K562 (cell line): ENCODE results near the gene FGF12. TPM values are rescaled to one million over a fixed set of nuclear protein-coding genes. Genes with fewer than 3 reads are reported as not detected.
"Not testable (repeated sequence)": the region's sequence is repeated elsewhere in the genome, so short reads cannot be mapped to it uniquely, and the experiment has no call there.

ENCODE experiments used
- ATAC-seq: fragments of 200-7000 bp; cut with Tn5 transposase; 3 replicates; pipeline ENCODE4 v1.9.1; 2020; ENCODE audit warnings: moderate library complexity
- BruUV-seq: library from RNA; stranded (reverse); fragments of 400-500 nt; replicated peaks from 2 replicates; lab custom pipeline; 2021; lab: Mats Ljungman, UMichigan
- CTCF ChIA-PET: fragments of 300-600 bp; formaldehyde crosslinking; extraction: SDS; loops from one replicate; lab custom pipeline; 2021; ENCODE audit warnings: low intra/inter-chr PET ratio; lab: Yijun Ruan, JAX
- POLR2A ChIA-PET: fragments of 300-600, 350-650 bp; sonication (Branson Sonifier 250); formaldehyde crosslinking; extraction: SDS; loops from one replicate; lab custom pipeline; 2021; ENCODE audit warnings: antibody characterized with exemption, inconsistent platforms; lab: Yijun Ruan, JAX
- DNase-seq, 4 experiments: peaks; one replicate each; pipeline versions ENCODE4 v3.0.0 to v3.0.0-alpha.2; 2011 to 2018; ENCODE audit warnings: low spot score in 3 of 4, mixed read lengths in 3 of 4; ENCODE audit errors: extremely low read depth in 1 of 4
- FAIRE-seq: peaks from 2 replicates; lab custom pipeline; 2011; peaks lifted over from hg19 to GRCh38; lab: Jason Lieb, UNC
- H2AFZ ChIP-seq: 2 replicates; pipeline ENCODE4 v1.6.0; 2011; ENCODE audit warnings: low read depth, low read length, control low read depth, inconsistent platforms
- H3K27ac ChIP-seq: fragments of 200-600 bp; 3 replicates; pipeline ENCODE4 v1.8.0; 2011; ENCODE audit warnings: low read depth, mild to moderate bottlenecking, control low read depth, inconsistent platforms, low read length, moderate library complexity, mixed read lengths; ENCODE audit errors: extremely low read depth
- H3K27me3 ChIP-seq, 2 experiments: fragments of 300-600 bp in 1 of 2; 2 replicates in 1 of 2; 3 replicates in 1 of 2; pipeline versions ENCODE4 v1.6.0 to v1.8.0; 2011; ENCODE audit warnings: inconsistent platforms in 2 of 2, low read length in 2 of 2, mild to moderate bottlenecking in 1 of 2, mixed read lengths in 1 of 2, moderate library complexity in 1 of 2; ENCODE audit not compliant: control insufficient read depth in 2 of 2, insufficient read depth in 2 of 2
- H3K36me3 ChIP-seq: fragments of 300-600 bp; 3 replicates; pipeline ENCODE4 v1.8.0; 2011; ENCODE audit warnings: mild to moderate bottlenecking, low read length, inconsistent platforms; ENCODE audit not compliant: control insufficient read depth, insufficient read depth
- H3K4me1 ChIP-seq, 2 experiments: fragments of 200-600 bp in 1 of 2; replicated peaks in 1 of 2; 2 replicates in 1 of 2; 3 replicates in 1 of 2; pipeline versions ENCODE4 v1.5.1 to v1.8.0; 2011; ENCODE audit warnings: inconsistent platforms in 2 of 2, low read length in 2 of 2, mild to moderate bottlenecking in 1 of 2, mixed read lengths in 1 of 2, moderate library complexity in 1 of 2; ENCODE audit not compliant: control insufficient read depth in 2 of 2, insufficient read depth in 2 of 2
- H3K4me2 ChIP-seq: 2 replicates; pipeline ENCODE4 v1.6.1; 2011; ENCODE audit warnings: low read length, control low read depth, inconsistent platforms, mixed read lengths; ENCODE audit not compliant: insufficient read depth
- H3K4me3 ChIP-seq: fragments of 200-600 bp; sonication (generic), shearing (Covaris generic); 2 replicates; pipeline ENCODE4 v1.5.1; 2016; ENCODE audit warnings: control low read depth, inconsistent platforms
- H3K79me2 ChIP-seq: fragments of 200-600 bp; 3 replicates; pipeline ENCODE4 v1.8.0; 2011; ENCODE audit warnings: low read length, inconsistent platforms; ENCODE audit not compliant: control insufficient read depth, insufficient read depth
- H3K9ac ChIP-seq, 2 experiments: 2 replicates each; pipeline versions ENCODE4 v1.6.0 to v1.6.1; 2011; ENCODE audit warnings: low read depth in 2 of 2, low read length in 2 of 2, control low read depth in 1 of 2, inconsistent platforms in 1 of 2, mild to moderate bottlenecking in 1 of 2, mixed read lengths in 1 of 2; ENCODE audit not compliant: insufficient read depth in 1 of 2
- H3K9me1 ChIP-seq: one replicate; pipeline ENCODE4 v1.6.0; 2011; ENCODE audit warnings: inconsistent platforms, mild to moderate bottlenecking, low read length, moderate library complexity; ENCODE audit not compliant: control insufficient read depth, insufficient read depth
- H3K9me3 ChIP-seq: replicated peaks from 2 replicates; pipeline ENCODE4 v1.5.1; 2011; ENCODE audit warnings: low read depth, low read length, inconsistent platforms; ENCODE audit not compliant: control insufficient read depth, insufficient read depth
- H4K20me1 ChIP-seq: replicated peaks from 2 replicates; pipeline ENCODE4 v1.6.1; 2011; ENCODE audit warnings: low read length, inconsistent platforms, mixed read lengths; ENCODE audit not compliant: control insufficient read depth, insufficient read depth
- DPF2 ChIP-seq: fragments of 450-650 bp; IDR thresholded peaks from 2 replicates; pipeline ENCODE4 v1.6.1; 2016
- RAD21 ChIP-seq, 2 experiments: fragments of 250-450 bp in 1 of 2; fragments of 450-650 bp in 1 of 2; sonication (Bioruptor Pico) in 1 of 2; formaldehyde crosslinking in 1 of 2; IDR thresholded peaks in 1 of 2; conservative IDR thresholded peaks in 1 of 2; 2 replicates each; pipeline versions ENCODE4 v1.4.0 to v1.8.0; 2020 to 2022; ENCODE audit warnings: mild to moderate bottlenecking in 2 of 2, moderate library complexity in 1 of 2
- ZNF707 ChIP-seq: fragments of 250-450 bp; sonication (Bioruptor Pico); conservative IDR thresholded peaks from 2 replicates; pipeline ENCODE4 v1.8.0; 2022; ENCODE audit warnings: inconsistent platforms, mild to moderate bottlenecking, moderate library complexity
- WGBS: fragments of 100-300 bp; shearing (Covaris generic); methylation state at CpG from one replicate; pipeline ENCODE4 v1.1.6; 2016; ENCODE audit warnings: low coverage, mixed read lengths; ENCODE audit not compliant: insufficient coverage; ENCODE audit errors: missing lambda C conversion rate; 5-methylcytosine and 5-hydroxymethylcytosine counted together
- in situ Hi-C: fragments of 300-500 bp; cut with MboI; formaldehyde crosslinking; loops from 4 replicates; pipeline ENCODE4 v1.15.0; 2018; ENCODE audit warnings: inconsistent platforms, mixed read lengths
- intact Hi-C: fragments of 100-400 bp; cut with micrococcal nuclease; formaldehyde crosslinking; loops from 2 replicates; pipeline ENCODE4 v1.14.2; 2022
- polyA plus RNA-seq, 8 experiments: library from polyadenylated mRNA; depleted of rRNA in 4 of 8; stranded (reverse) in 5 of 8; unstranded in 3 of 8; fragments of >200 nt; fragmentation: Nextera tagmentation in 2 of 8; fragmentation: Illumina TruSeq in 1 of 8; extraction: Ambion mirVana in 2 of 8; extraction: Trizol in 1 of 8; gene quantifications; 2 replicates each; pipeline versions ENCODE4 v1.2.1 to v1.2.3, GENCODE V29; 2011 to 2014; ENCODE audit warnings: inconsistent platforms in 1 of 8, missing spikeins in 1 of 8
- total RNA-seq, 7 experiments: library from RNA; depleted of rRNA in 6 of 7; stranded (reverse); fragments of >200 nt in 6 of 7; fragmentation: Illumina TruSeq in 2 of 7; extraction: Trizol in 2 of 7; gene quantifications; 2 replicates each; pipeline versions ENCODE4 v1.2.1 to v1.2.3, GENCODE V29; 2011 to 2021; ENCODE audit warnings: low replicate concordance in 1 of 7

The FGF12 gene
- total and polyA plus RNA-seq, 9 of the 15 experiments (the other 6 are each of a cell fraction or from before 2014, with no cell fraction given), result not detected

DNA sequence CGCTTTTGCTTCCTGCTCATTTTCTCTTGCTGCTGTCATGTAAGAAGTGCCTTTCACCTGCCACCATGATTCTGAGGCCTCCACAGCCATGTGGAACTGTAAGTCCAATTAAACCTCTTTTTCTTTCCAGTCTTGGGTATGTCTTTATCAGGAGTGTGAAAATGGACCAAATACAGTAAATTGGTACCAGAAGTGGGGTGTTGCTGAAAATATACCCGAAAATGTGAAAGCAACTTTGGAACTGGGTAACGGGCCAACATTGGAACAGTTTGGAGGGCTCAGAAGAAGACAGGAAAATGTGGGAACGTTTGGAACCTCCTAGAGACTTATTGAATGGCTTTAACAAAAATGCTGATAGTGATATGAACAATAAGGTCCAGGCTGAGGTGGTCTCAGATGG is 47.0 kb upstream of the FGF12 start:
- POLR2A ChIA-PET, H3K4me3 ChIP-seq, DNase-seq, H3K36me3 ChIP-seq, intact Hi-C loops, CTCF ChIA-PET, H3K79me2 ChIP-seq, H2AFZ ChIP-seq, ATAC-seq, H3K4me1 ChIP-seq, H3K9me1 ChIP-seq, FAIRE-seq, BruUV-seq, H3K9ac ChIP-seq, H3K9me3 ChIP-seq, H3K27me3 ChIP-seq, H3K4me2 ChIP-seq, in situ Hi-C loops, H4K20me1 ChIP-seq, H3K27ac ChIP-seq: not testable (repeated sequence)
- WGBS, result 0% methylated on average over 4 of the region's 4 CpGs
- TF ChIP-seq ZNF707, result peak; percentile 85

DNA sequence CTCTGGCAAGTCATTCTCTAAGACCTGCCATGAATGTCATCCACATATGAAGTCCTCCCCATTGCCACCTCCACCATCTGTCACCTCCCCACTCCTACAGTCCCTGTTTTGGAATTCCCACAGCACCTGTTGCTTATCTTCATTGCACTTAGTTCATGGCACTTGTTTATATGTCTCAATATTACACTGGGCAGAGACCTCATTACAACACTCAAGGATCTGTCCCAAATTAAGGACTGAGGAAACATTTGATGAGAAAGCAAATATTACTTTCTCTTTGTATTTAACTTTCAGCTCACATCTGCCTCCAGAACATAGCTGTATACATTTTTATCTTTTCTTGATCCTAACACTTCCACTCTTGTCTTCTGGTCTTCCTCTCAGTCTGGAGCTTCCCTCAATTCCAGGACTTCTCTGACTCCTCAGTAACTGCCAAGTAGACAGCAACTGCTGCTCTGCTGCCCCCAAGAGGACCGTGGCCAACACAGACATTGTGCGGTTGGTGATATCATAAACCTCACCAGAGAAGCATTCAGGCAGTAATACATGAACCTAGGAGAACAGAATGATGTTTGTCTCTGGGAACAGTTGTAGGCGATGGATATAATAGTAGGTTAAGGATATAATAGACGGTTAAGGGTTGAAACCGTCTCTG is 45.0 kb upstream of the FGF12 start:
- no peaks in the 10 kb centered on the region for H3K9me1 ChIP-seq
- no peak overlapping the region for H3K4me3 ChIP-seq
- no peak for DNase-seq
- no TSS peak for BruUV-seq
- ChIA-PET CTCF (no interaction called here), POLR2A (no interaction called here)
- no peaks in the 10 kb centered on the region for H4K20me1 ChIP-seq
- H3K27ac ChIP-seq, result no peak overlapping the region
- no peaks in the 10 kb centered on the region for H3K36me3 ChIP-seq
- no peak overlapping the region for H3K4me2 ChIP-seq
- no peak overlapping the region for H2AFZ ChIP-seq
- peak in 1 of 2 experiments; percentile 12; a peak in 1 of 4 replicates for TF ChIP-seq RAD21 (CRISPR knock-in tag; conservative IDR thresholded peaks at IDR 0.05 in 1 of 2, IDR thresholded peaks at IDR 0.05 in 1 of 2)
- TF ChIP-seq DPF2, result no peak
- 0 out of 2 replicates have a peak, but pooled peaks cover 1% of the 10 kb centered on the region for H3K9me3 ChIP-seq
- no peaks in the 10 kb centered on the region for H3K79me2 ChIP-seq
- H3K4me1 ChIP-seq, result no peaks in the 10 kb centered on the region
- no peak for ATAC-seq
- in situ Hi-C loops, result no loop called here
- WGBS, result 4% methylated on average over 5 of the region's 5 CpGs
- no peak for FAIRE-seq
- H3K27me3 ChIP-seq, result no peaks in the 10 kb centered on the region
- no peak overlapping the region for H3K9ac ChIP-seq
- intact Hi-C loops, result no loop called here
